Mesendoderm (in vitro differentiated cells): Measurements from ENCODE around the gene ATP8B2.
A peak's percentile ranks its signal among the peaks of the same experiment; 100 is the strongest.
"Not testable (repeated sequence)": the region's sequence is repeated elsewhere in the genome, so short reads cannot be mapped to it uniquely, and the experiment has no call there.

Experiments used
- DNase-seq: peaks from one replicate; pipeline ENCODE4 v3.0.0; 2013
- H2AK5ac ChIP-seq: 2 replicates; pipeline ENCODE4 v1.6.1; 2013; ENCODE audit warnings: low read length, inconsistent platforms
- H2BK120ac ChIP-seq: 2 replicates; pipeline ENCODE4 v1.6.1; 2013; ENCODE audit warnings: low read depth, mild to moderate bottlenecking, low read length, moderate library complexity, mixed read lengths
- H2BK15ac ChIP-seq: replicated peaks from 2 replicates; pipeline ENCODE4 v1.6.1; 2013; ENCODE audit warnings: low read depth, mild to moderate bottlenecking, moderate library complexity
- H2BK5ac ChIP-seq: 2 replicates; pipeline ENCODE4 v1.6.1; 2013; ENCODE audit warnings: low read length, inconsistent platforms
- H3K18ac ChIP-seq: 2 replicates; pipeline ENCODE4 v1.6.1; 2013; ENCODE audit warnings: mild to moderate bottlenecking, low read length, mixed read lengths
- H3K23ac ChIP-seq: one replicate; pipeline ENCODE4 v1.6.1; 2013; ENCODE audit warnings: low read length
- H3K27ac ChIP-seq: 2 replicates; pipeline ENCODE4 v1.5.1; 2013; ENCODE audit warnings: low read depth, mild to moderate bottlenecking, inconsistent platforms, low read length, moderate library complexity
- H3K27me3 ChIP-seq: 2 replicates; pipeline ENCODE4 v1.6.1; 2013; ENCODE audit warnings: low read length, control low read depth, mild to moderate bottlenecking, inconsistent platforms; ENCODE audit not compliant: insufficient read depth, poor library complexity
- H3K36me3 ChIP-seq: 2 replicates; pipeline ENCODE4 v1.6.1; 2013; ENCODE audit warnings: low read length, inconsistent platforms; ENCODE audit not compliant: control insufficient read depth, insufficient read depth
- H3K4ac ChIP-seq: one replicate; pipeline ENCODE4 v1.6.1; 2013; ENCODE audit warnings: low read depth, mild to moderate bottlenecking, low read length, moderate library complexity
- H3K4me1 ChIP-seq: 2 replicates; pipeline ENCODE4 v1.6.1; 2013; ENCODE audit warnings: low read depth, low read length, inconsistent platforms; ENCODE audit not compliant: control insufficient read depth
- H3K4me2 ChIP-seq: 2 replicates; pipeline ENCODE4 v1.6.1; 2013; ENCODE audit warnings: low read length
- H3K4me3 ChIP-seq: 2 replicates; pipeline ENCODE4 v1.5.1; 2013; ENCODE audit warnings: mild to moderate bottlenecking, low read length
- H3K56ac ChIP-seq: one replicate; pipeline ENCODE4 v1.6.1; 2013; ENCODE audit warnings: low read length
- H3K79me1 ChIP-seq: 2 replicates; pipeline ENCODE4 v1.6.1; 2013; ENCODE audit warnings: low read length, inconsistent platforms
- H3K79me2 ChIP-seq: 2 replicates; pipeline ENCODE4 v1.6.1; 2013; ENCODE audit warnings: mild to moderate bottlenecking, low read length; ENCODE audit not compliant: control insufficient read depth, insufficient read depth
- H3K9ac ChIP-seq: 2 replicates; pipeline ENCODE4 v1.6.1; 2013; ENCODE audit warnings: low read length, inconsistent platforms
- H4K5ac ChIP-seq: one replicate; pipeline ENCODE4 v1.6.1; 2013; ENCODE audit warnings: low read length
- H4K8ac ChIP-seq: one replicate; pipeline ENCODE4 v1.6.1; 2013; ENCODE audit warnings: low read depth, mild to moderate bottlenecking, control low read depth, low read length, moderate library complexity
- WGBS: extraction: QIAGEN DNeasy Blood & Tissue Kit; methylation state at CpG from one replicate; pipeline ENCODE4 v1.1.7; 2013; ENCODE audit warnings: low lambda C conversion rate, missing lambda C conversion rate; ENCODE audit not compliant: insufficient coverage; ENCODE audit errors: extremely low coverage; 5-methylcytosine and 5-hydroxymethylcytosine counted together

The ATP8B2 gene

GRCh38 chr1:154341366-154341765, 16.0 kb downstream of the ATP8B2 start:
- H3K23ac ChIP-seq, H2AK5ac ChIP-seq, H4K5ac ChIP-seq, H2BK5ac ChIP-seq, H2BK120ac ChIP-seq, H3K4me1 ChIP-seq, H3K27me3 ChIP-seq, H3K4me2 ChIP-seq, H3K9ac ChIP-seq, H2BK15ac ChIP-seq, H3K27ac ChIP-seq, H3K79me1 ChIP-seq, H3K4ac ChIP-seq, H4K8ac ChIP-seq, DNase-seq, H3K18ac ChIP-seq, H3K4me3 ChIP-seq, H3K56ac ChIP-seq, H3K79me2 ChIP-seq: not testable (repeated sequence)
- no CpG with 5 or more reads among the region's 9 CpGs for WGBS
- H3K36me3 ChIP-seq, result peaks cover 24% of the 10 kb centered on the region

- Histone ChIP-seq H2BK5ac (no peak overlapping the region), H4K5ac (no peak overlapping the region), H3K18ac (no peak overlapping the region), H3K23ac (no peak overlapping the region), H4K8ac (no peak overlapping the region), H3K36me3 (peaks cover 26% of the 10 kb centered on the region), H3K56ac (no peak overlapping the region), H2BK15ac (no peak overlapping the region), H3K4me1 (no peaks in the 10 kb centered on the region), H3K4me3 (no peak overlapping the region), H3K79me1 (no peaks in the 10 kb centered on the region), H2AK5ac (no peak overlapping the region), H3K79me2 (no peaks in the 10 kb centered on the region), H3K27me3 (no peaks in the 10 kb centered on the region), H3K27ac (no peak overlapping the region), H3K4ac (no peak overlapping the region), H2BK120ac (no peak overlapping the region), H3K9ac (no peak overlapping the region), H3K4me2 (no peak overlapping the region)
- no CpG with 5 or more reads among the region's 7 CpGs for WGBS
- no peak for DNase-seq
Observed at GRCh38 chr1:154342132-154342531, 16.8 kb downstream of the ATP8B2 start.

- Histone ChIP-seq H3K4ac (no peak overlapping the region), H3K9ac (no peak overlapping the region), H4K5ac (no peak overlapping the region), H2BK5ac (no peak overlapping the region), H2AK5ac (no peak overlapping the region), H3K18ac (no peak overlapping the region), H3K56ac (no peak overlapping the region), H2BK120ac (no peak overlapping the region), H3K79me1 (no peaks in the 10 kb centered on the region), H4K8ac (no peak overlapping the region), H3K79me2 (no peaks in the 10 kb centered on the region), H3K23ac (no peak overlapping the region), H3K4me3 (no peak overlapping the region), H2BK15ac (no peak overlapping the region), H3K27ac (no peak overlapping the region), H3K4me2 (no peak overlapping the region), H3K36me3 (peaks cover 26% of the 10 kb centered on the region), H3K4me1 (no peaks in the 10 kb centered on the region), H3K27me3 (no peaks in the 10 kb centered on the region)
- no CpG with 5 or more reads among the region's 21 CpGs for WGBS
- no peak for DNase-seq
Observed at GRCh38 chr1:154342836-154343472, 17.6 kb downstream of the ATP8B2 start.

GRCh38 chr1:154344977-154345837, 19.9 kb downstream of the ATP8B2 start:
- Histone ChIP-seq H3K36me3 (peaks cover 32% of the 10 kb centered on the region), H3K9ac (no peak overlapping the region), H3K4me1 (no peaks in the 10 kb centered on the region), H2BK5ac (no peak overlapping the region), H2AK5ac (no peak overlapping the region), H2BK15ac (no peak overlapping the region), H4K8ac (no peak overlapping the region), H3K27ac (no peak overlapping the region), H3K79me1 (no peaks in the 10 kb centered on the region), H3K27me3 (no peaks in the 10 kb centered on the region), H3K56ac (no peak overlapping the region), H3K4me2 (no peak overlapping the region), H3K23ac (no peak overlapping the region), H4K5ac (no peak overlapping the region), H3K79me2 (no peaks in the 10 kb centered on the region), H3K4me3 (no peak overlapping the region), H3K4ac (no peak overlapping the region), H3K18ac (no peak overlapping the region), H2BK120ac (no peak overlapping the region)
- DNase-seq, result peak; percentile 79
- no CpG with 5 or more reads among the region's 12 CpGs for WGBS

GRCh38 chr1:154346276-154346917, 21.1 kb downstream of the ATP8B2 start:
- no peaks in the 10 kb centered on the region for H3K79me2 ChIP-seq
- no peak overlapping the region for H3K18ac ChIP-seq
- peaks cover 30% of the 10 kb centered on the region for H3K36me3 ChIP-seq
- no peak overlapping the region for H3K9ac ChIP-seq
- no peak overlapping the region for H3K23ac ChIP-seq
- DNase-seq, result no peak
- no peak overlapping the region for H3K4me3 ChIP-seq
- no peak overlapping the region for H3K27ac ChIP-seq
- WGBS, result no CpG with 5 or more reads among the region's 15 CpGs
- no peaks in the 10 kb centered on the region for H3K27me3 ChIP-seq
- no peak overlapping the region for H4K5ac ChIP-seq
- H3K56ac ChIP-seq, result no peak overlapping the region
- no peak overlapping the region for H2BK5ac ChIP-seq
- no peaks in the 10 kb centered on the region for H3K4me1 ChIP-seq
- H2BK15ac ChIP-seq, result no peak overlapping the region
- no peak overlapping the region for H2AK5ac ChIP-seq
- H3K79me1 ChIP-seq, result no peaks in the 10 kb centered on the region
- H2BK120ac ChIP-seq, result no peak overlapping the region
- H3K4me2 ChIP-seq, result no peak overlapping the region
- H3K4ac ChIP-seq, result no peak overlapping the region
- no peak overlapping the region for H4K8ac ChIP-seq
